ENCODE data around the gene SAMD8. TPM values are rescaled to one million over a fixed set of nuclear protein-coding genes. Genes with fewer than 3 reads are reported as not detected.
"Not testable (repeated sequence)": the region's sequence is repeated elsewhere in the genome, so short reads cannot be mapped to it uniquely, and the experiment has no call there.

The SAMD8 gene
- polyA plus RNA-seq, 1 donor from 2014 or later = 11.7 TPM

DNA sequence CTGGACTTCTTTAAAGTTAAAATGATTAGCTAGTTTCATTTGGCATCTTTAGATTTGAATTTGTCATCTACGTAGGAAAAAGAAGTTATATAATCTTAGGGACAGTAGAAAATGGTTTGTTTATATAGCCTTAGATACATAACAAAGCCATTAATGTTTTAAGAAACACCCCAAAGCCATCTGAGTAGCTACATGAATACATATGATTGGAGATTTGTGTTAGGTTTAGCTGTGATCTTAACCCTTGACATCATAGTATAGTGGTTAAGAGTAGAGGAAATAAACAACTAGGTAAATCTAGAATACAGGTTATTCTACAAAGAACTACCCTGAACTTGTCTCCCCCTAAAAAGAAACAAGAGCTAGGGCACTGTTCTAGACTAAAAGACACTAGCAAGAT lies 18.1 kb downstream of the SAMD8 start:
- Mint-ChIP-seq H3K4me3 (peak overlapping the region; percentile 16 to 92 (median 68)), H3K9me3 (peaks cover 0 to 2% (median 0%) of the 10 kb centered on the region in 3 donors), H3K27ac (peak overlapping the region; percentile 94 to 98 (median 97)), H3K36me3 (peaks cover 6% of the 10 kb centered on the region), H3K27me3 (no peaks in the 10 kb centered on the region), H3K4me1 (peaks cover 18 to 45% (median 39%) of the 10 kb centered on the region in 3 donors)

DNA sequence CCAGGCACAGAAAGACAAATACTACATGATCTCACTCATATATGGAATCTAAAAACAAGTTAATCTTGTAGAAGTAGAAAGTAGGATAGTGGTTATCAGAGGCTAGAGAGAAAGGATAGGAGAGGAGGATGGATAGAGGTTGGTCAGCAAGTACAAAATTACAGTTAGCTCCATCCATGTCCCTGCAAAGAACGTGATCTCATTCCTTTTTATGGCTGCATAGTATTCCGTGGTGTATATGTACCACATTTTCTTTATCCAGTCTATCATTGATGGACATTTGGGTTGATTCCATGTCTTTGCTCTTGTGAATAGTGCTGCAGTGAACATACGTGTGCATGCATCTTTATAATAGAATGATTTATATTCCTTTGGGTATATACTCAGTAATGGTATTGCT lies 22.2 kb downstream of the SAMD8 start:
- not testable (repeated sequence) for H3K27ac Mint-ChIP-seq, H3K36me3 Mint-ChIP-seq, H3K4me3 Mint-ChIP-seq, H3K27me3 Mint-ChIP-seq, H3K9me3 Mint-ChIP-seq
- H3K4me1 Mint-ChIP-seq = peaks cover 35 to 51% (median 50%) of the 10 kb centered on the region in 3 donors

DNA sequence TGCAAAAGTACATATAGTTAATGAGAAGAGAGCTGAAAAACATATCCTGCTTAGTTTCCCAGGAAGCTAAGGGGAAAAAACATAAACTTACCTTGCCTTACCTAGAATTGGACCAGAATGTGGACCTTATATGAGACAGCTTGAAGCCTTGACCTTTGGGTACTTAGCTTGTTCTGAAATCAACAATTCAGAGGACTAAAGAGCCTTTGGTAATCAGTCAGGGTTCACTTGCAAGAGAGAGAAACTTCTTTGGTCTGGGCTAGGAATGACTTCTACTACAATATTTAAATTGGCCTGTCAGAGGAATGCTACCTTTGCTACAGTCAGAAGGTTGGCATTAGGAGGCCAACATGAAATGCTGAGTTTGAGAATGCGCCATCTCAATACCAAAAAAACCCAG lies 24.9 kb downstream of the SAMD8 start:
- no peak overlapping the region for H3K4me3 Mint-ChIP-seq
- H3K27ac Mint-ChIP-seq = peak overlapping the region in 1 of 3 donors; percentile 53
- peaks cover 28 to 42% (median 40%) of the 10 kb centered on the region in 3 donors for H3K4me1 Mint-ChIP-seq
- H3K27me3 Mint-ChIP-seq = no peaks in the 10 kb centered on the region
- peaks cover 8% of the 10 kb centered on the region for H3K36me3 Mint-ChIP-seq
- peaks cover 0 to 2% (median 0%) of the 10 kb centered on the region in 3 donors for H3K9me3 Mint-ChIP-seq

DNA sequence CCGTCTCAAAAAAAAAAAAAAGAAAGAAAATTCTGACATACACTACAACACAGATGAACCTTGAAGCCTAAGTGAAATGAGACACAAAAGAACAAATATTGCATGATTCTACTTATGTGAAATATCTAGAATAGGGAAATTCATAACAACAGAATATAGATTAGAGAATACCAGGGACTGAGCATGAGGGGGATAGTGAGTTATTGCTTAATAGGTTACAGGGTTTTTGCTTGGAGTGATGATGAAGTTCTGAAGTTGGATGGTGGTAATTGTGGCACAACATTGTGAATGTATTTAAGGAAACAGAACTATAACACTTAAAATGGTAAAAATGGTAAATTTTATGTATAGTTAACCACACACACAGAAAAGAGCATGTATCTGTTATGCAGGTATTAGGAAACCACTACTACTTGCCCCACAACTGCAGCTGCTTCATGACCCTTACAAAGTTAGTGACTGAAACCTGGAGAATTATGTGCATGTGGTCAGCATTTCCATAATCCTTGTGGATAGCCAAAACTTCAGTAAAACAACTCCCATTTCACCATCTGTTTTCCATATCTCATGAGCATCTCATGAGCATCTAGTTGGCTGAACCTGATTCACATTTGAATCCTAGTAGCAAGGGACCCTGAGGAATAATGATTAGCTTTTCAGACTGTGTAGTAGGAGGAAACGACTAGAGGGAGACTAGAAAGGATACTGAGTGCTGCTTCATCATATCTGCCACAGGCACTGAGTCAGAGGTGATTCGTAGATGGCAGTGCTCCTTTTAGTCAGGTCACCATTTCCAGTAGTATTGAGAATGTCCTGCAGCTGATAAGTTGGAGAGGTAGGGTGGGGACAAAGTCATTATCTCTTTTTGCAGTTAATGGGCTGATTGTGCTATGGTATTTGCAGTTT lies 26.3 kb downstream of the SAMD8 start:
- Mint-ChIP-seq H3K4me1 (peaks cover 30 to 36% (median 33%) of the 10 kb centered on the region in 3 donors), H3K36me3 (peaks cover 7% of the 10 kb centered on the region)

DNA sequence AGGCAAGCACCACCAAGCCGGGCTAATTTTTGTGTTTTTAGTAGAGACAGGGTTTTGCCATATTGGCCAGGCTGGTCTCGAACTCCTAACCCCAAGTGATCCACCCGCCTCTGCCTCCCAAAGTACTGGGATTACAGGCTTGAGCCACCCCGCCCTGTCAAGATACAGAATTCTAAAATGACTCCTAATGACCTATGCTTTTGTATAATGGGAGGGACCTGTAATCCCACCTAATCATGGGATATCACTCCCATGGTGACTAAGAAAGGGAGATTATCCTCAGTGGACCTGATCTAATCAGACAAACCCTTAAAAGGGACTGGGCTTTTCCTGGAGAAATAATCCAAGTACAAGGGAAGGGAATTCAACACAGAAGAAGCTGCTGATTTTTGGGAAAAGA lies 28.8 kb downstream of the SAMD8 start:
- peak overlapping the region in 1 of 4 donors; percentile 36 for H3K4me3 Mint-ChIP-seq
- H3K27me3 Mint-ChIP-seq = no peaks in the 10 kb centered on the region
- H3K4me1 Mint-ChIP-seq = peaks cover 40 to 44% (median 43%) of the 10 kb centered on the region in 3 donors
- H3K27ac Mint-ChIP-seq = peak overlapping the region in 1 of 3 donors; percentile 41
- H3K9me3 Mint-ChIP-seq = no peaks in the 10 kb centered on the region
- H3K36me3 Mint-ChIP-seq = peaks cover 5% of the 10 kb centered on the region

More for the DNA sequence above, 26.3 kb downstream of the SAMD8 start:
- Mint-ChIP-seq H3K27ac (peak overlapping the region in 1 of 3 donors; percentile 1), H3K4me3 (peak overlapping the region in 1 of 4 donors; percentile 33), H3K9me3 (peaks cover 0 to 2% (median 0%) of the 10 kb centered on the region in 3 donors), H3K27me3 (no peaks in the 10 kb centered on the region)

DNA sequence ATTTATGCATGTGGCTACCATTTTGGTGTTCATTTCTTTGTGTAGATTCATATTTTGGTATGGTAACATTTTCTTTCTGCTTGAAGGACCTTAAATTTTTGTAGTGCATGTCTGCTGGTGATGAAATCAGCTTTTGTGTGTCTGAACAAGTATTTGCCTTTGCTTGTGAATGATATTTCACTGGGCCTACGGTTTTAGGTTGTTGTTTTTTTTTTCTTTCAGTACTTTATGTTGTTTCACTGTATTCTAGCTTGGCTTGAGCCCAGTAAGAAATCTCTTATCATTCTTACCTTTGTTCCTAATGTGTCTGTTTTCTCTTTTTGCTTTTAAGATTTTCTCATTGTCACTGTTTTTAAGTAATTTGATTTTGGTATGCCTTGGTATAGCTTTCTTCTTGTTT lies 31.9 kb downstream of the SAMD8 start:
- H3K4me3 Mint-ChIP-seq = no peak overlapping the region
- H3K9me3 Mint-ChIP-seq = no peaks in the 10 kb centered on the region
- peaks cover 27 to 33% (median 29%) of the 10 kb centered on the region in 3 donors for H3K4me1 Mint-ChIP-seq
- no peak overlapping the region for H3K27ac Mint-ChIP-seq
- H3K36me3 Mint-ChIP-seq = peaks cover 5% of the 10 kb centered on the region
- H3K27me3 Mint-ChIP-seq = no peaks in the 10 kb centered on the region

DNA sequence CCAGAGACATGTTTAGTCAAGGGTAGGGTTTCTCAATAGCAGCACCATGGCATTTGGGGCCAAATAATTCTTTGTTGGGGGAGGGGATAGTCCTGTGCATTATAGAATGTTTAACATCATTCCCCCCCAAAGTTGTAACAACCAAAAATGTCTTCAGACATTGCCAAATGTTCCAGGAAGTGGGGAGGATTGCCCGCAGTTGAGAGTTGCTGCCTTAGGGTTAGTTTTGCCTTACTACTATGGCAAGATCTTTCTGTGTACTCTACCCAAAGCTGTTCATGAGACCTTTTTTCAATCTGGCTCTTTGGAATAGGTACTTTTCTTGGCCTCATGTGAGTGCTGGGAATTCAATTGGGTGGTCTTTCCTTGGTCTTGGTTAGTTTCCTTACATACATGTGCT lies 34.1 kb downstream of the SAMD8 start:
- no peaks in the 10 kb centered on the region for H3K9me3 Mint-ChIP-seq
- H3K4me1 Mint-ChIP-seq = peaks cover 24 to 26% (median 25%) of the 10 kb centered on the region in 3 donors
- H3K4me3 Mint-ChIP-seq = no peak overlapping the region
- peaks cover 4% of the 10 kb centered on the region for H3K36me3 Mint-ChIP-seq
- no peaks in the 10 kb centered on the region for H3K27me3 Mint-ChIP-seq
- H3K27ac Mint-ChIP-seq = no peak overlapping the region

DNA sequence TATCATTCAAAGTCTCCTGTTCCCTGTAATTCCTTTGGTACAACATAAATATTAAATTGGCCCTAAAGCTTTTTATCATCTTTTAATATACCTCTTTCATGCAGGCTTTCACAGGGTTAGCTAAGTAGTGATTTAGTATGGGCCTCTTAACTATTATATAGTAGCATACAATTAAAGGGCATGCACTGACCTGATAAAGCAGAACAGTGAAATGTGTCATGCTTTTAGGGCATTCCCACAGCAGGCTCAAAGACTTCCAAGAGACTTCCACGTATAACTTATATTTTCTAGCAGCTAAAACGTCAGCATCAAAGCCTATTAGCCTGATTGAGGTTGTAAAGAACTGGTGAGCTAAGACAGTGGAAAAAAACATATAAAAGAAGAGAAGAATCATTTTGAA lies 35.3 kb downstream of the SAMD8 start:
- Mint-ChIP-seq H3K9me3 (no peaks in the 10 kb centered on the region), H3K27me3 (no peaks in the 10 kb centered on the region), H3K4me1 (peaks cover 24 to 25% (median 24%) of the 10 kb centered on the region in 3 donors), H3K27ac (peak overlapping the region in 1 of 3 donors; percentile 74), H3K4me3 (no peak overlapping the region), H3K36me3 (peaks cover 9% of the 10 kb centered on the region)

DNA sequence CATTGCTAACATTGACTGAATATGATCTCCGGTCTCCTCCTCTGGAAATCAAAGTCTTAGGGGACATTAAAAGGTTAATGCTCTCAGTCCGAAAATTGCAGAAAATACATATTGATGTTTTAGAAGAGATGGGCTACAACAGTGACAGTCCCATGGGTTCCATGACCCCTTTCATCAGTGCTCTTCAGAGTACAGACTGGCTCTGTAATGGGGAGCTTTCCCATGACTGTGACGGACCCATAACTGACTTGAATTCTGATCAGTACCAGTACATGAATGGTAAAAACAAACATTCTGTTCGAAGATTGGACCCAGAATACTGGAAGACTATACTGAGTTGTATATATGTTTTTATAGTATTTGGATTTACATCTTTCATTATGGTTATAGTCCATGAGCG lies 39.2 kb downstream of the SAMD8 start:
- no peaks in the 10 kb centered on the region for H3K27me3 Mint-ChIP-seq
- H3K4me3 Mint-ChIP-seq = no peak overlapping the region
- peaks cover 9 to 13% (median 10%) of the 10 kb centered on the region in 3 donors for H3K4me1 Mint-ChIP-seq
- no peaks in the 10 kb centered on the region for H3K9me3 Mint-ChIP-seq
- H3K27ac Mint-ChIP-seq = no peak overlapping the region
- peaks cover 11% of the 10 kb centered on the region for H3K36me3 Mint-ChIP-seq

DNA sequence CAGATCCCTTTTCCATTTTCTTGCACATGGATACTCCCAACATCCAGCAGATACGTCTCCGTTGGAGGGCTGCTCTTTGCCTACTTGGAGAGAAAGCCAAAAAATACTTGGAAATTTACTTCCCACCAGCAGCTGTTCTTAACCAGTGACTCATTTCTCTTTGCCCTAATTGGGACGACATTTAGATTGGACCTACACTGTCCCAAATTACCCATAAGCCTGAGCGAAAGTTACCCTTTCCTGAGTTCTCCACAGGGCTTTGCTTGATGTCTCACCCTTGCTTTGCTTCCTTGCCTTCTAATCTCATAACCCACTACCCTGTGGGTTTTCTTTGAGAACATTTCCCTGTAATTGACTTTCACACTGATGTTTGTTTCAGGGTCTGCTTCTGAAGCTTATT lies 48.1 kb downstream of the SAMD8 start:
- Mint-ChIP-seq H3K4me1 (peaks cover 9 to 16% (median 15%) of the 10 kb centered on the region in 3 donors), H3K36me3 (peaks cover 2% of the 10 kb centered on the region), H3K27ac (peak overlapping the region in 1 of 3 donors; percentile 21), H3K4me3 (no peak overlapping the region), H3K27me3 (no peaks in the 10 kb centered on the region), H3K9me3 (no peaks in the 10 kb centered on the region)

DNA sequence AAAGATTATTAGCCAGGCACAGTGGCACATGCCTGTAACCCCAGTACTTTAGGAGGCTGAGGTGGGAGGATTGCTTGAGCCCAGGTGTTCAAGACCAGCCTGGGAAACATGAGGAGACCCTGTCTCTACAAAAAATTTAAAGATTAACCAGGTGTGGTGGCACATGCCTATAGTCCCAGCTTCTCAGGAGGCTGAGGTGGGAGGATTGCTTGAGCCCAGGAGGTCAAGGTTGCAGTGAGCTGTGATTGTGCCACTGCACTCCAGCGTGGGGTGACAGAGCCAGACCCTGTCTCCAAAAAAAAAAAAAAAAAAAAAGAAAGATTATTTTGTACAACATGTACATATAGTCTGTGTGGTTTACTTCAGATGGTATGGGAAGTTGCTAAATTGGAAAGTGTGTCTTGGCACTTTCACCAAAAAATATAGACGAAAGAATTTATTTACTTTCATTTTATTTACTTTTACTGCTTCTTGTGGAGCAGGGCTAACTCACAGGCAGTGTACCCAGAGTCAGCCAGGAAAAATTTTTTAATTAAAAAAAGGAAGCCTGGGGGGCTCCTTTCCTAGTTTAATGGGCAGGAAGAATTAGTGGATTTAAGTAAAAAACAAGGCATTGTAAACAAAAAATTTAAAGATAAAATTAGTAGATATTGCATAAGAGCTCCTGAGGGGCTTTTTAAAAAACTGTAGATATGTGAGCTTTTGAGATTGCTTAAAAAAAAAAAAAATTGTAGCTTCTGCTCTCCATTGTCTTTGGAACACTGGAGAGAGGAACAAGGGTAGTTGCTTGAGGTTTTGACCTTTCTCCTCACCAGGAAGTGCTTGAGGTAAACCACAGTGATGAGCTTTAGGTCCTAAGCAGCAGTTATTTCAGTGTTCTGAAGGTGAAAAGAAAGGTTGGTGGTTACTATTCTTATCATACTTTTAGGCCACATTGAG lies 54.5 kb downstream of the SAMD8 start:
- Mint-ChIP-seq H3K9me3 (no peaks in the 10 kb centered on the region), H3K4me3 (peak overlapping the region in 1 of 4 donors; percentile 55), H3K27ac (peak overlapping the region in 1 of 3 donors; percentile 27), H3K36me3 (peaks cover 1% of the 10 kb centered on the region), H3K27me3 (no peaks in the 10 kb centered on the region), H3K4me1 (peaks cover 16 to 25% (median 18%) of the 10 kb centered on the region in 3 donors)

DNA sequence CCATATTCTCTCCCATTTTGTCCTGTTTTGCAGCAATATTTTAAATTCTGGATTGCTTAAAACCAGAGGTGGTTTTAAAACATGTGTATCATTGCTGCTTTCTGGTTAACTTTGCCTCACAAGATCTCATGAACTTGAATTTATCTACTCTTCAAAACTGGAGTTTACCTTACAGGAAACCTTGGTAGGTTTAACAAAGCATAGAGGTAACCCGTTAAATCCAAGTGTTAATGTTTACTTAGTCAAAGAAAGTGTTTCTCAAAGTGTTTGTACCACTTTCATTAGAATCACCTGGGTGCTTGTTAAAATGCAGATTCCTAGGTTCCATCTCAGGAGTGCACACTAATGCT lies 55.1 kb downstream of the SAMD8 start:
- Mint-ChIP-seq H3K27ac (peak overlapping the region in 2 of 3 donors; percentile 27 to 63), H3K27me3 (no peaks in the 10 kb centered on the region), H3K4me3 (peak overlapping the region in 1 of 4 donors; percentile 6), H3K9me3 (no peaks in the 10 kb centered on the region), H3K36me3 (peaks cover 1% of the 10 kb centered on the region), H3K4me1 (peaks cover 11 to 20% (median 13%) of the 10 kb centered on the region in 3 donors)

DNA sequence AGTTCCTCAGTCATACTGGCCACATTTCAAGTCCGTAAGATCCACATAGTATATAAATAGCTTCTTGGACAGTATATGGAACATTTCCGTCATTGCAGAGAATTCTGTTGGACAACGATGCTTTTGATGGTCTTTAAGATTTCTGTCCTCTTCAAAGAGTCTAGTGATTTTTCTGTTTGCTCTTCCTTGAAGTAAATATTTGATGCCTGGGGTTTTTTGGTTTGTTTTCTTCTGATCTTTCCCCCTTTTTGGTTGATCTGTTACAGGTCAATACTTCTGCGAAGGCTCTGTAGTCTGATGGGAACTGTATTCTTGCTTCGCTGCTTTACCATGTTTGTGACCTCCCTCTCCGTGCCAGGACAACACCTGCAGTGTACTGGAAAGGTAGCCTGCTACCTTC lies 56.8 kb downstream of the SAMD8 start:
- peak overlapping the region in 1 of 3 donors; percentile 25 for H3K27ac Mint-ChIP-seq
- peaks cover 1% of the 10 kb centered on the region for H3K36me3 Mint-ChIP-seq
- H3K9me3 Mint-ChIP-seq = no peaks in the 10 kb centered on the region
- H3K27me3 Mint-ChIP-seq = no peaks in the 10 kb centered on the region
- H3K4me3 Mint-ChIP-seq = no peak overlapping the region
- H3K4me1 Mint-ChIP-seq = peaks cover 11 to 20% (median 13%) of the 10 kb centered on the region in 3 donors

DNA sequence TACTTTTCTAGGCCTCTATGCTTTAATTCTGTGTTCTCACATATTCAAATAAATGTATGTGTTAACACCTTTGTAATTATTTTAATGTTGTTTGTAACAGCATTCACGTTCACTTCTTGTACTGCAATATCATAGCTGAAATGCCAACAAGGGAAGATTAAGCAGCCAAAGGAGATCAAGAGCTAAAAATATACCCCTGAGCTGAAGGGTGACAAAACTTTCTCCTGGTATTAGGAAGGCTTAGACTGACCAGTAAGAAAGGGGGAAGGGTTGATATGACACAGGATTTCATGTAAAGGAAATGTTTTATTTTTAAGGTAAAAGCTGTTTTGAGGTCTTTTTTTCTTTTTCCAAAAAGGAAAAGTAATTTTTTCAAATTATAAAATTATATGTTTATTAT lies 58.8 kb downstream of the SAMD8 start:
- no peaks in the 10 kb centered on the region for H3K9me3 Mint-ChIP-seq
- H3K36me3 Mint-ChIP-seq = peaks cover 1% of the 10 kb centered on the region
- H3K4me3 Mint-ChIP-seq = no peak overlapping the region
- H3K27me3 Mint-ChIP-seq = no peaks in the 10 kb centered on the region
- H3K4me1 Mint-ChIP-seq = peaks cover 9 to 14% (median 11%) of the 10 kb centered on the region in 3 donors
- peak overlapping the region in 1 of 3 donors; percentile 23 for H3K27ac Mint-ChIP-seq

DNA sequence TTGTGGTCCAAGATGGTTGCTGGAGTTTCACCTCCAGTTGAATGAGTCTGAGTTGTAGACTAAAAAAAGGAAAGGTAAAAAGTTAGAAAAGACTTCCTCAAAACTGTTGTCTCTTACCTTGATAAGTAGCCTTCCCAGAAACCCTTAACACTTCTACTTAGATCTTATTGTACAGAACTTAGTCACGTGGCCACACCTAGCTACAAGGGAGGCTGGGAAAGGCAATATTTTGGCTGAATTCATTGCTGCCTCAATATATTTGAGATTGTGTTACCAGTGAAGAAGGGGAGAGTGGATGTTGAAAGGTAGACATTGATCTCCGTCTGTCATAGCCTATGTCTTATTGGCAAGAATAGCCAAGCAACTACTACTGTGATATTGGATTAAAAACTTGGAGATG lies 63.6 kb downstream of the SAMD8 start:
- Mint-ChIP-seq H3K27ac (no peak overlapping the region), H3K27me3 (no peaks in the 10 kb centered on the region), H3K36me3 (no peaks in the 10 kb centered on the region), H3K4me1 (peaks cover 0 to 1% (median 0%) of the 10 kb centered on the region in 3 donors), H3K4me3 (no peak overlapping the region), H3K9me3 (no peaks in the 10 kb centered on the region)

Measured in IgD-negative memory B cell (primary cell).